Lower leg skin (tissue), 4 donors: ENCODE measurements around the gene MEIOB. TPM values are rescaled to one million over a fixed set of nuclear protein-coding genes. Genes with fewer than 3 reads are reported as not detected.

Experiments
- DNase-seq, 2 donors: peaks; one replicate each; pipeline ENCODE4 v3.0.0-alpha.2; 2019; ENCODE audit warnings: low spot score in 2 of 2
- H3K4me3 ChIP-seq: fragments of 200-600 bp; sonication (generic); 2 replicates; pipeline ENCODE4 v1.5.1; 2017; ENCODE audit warnings: mild to moderate bottlenecking, low read depth; ENCODE audit not compliant: poor library complexity, severe bottlenecking
- POLR2A ChIP-seq, 2 donors: fragments of 450-650 bp; IDR thresholded peaks; one replicate each; pipeline ENCODE4 v1.6.1; 2016 to 2017; ENCODE audit warnings: antibody characterized with exemption in 2 of 2, mild to moderate bottlenecking in 1 of 2, moderate library complexity in 1 of 2
- WGBS, 2 donors: methylation state at CpG; one replicate each; pipeline ENCODE4 v1.1.5; 2018; 5-methylcytosine and 5-hydroxymethylcytosine counted together
- intact Hi-C: fragments of 100-400 bp; cut with DNase I; formaldehyde crosslinking; loops from one replicate; pipeline ENCODE4 v1.15.0; 2023; ENCODE audit warnings: low total_unique reads
- total RNA-seq, 4 donors: library from RNA; depleted of rRNA; stranded (reverse); fragments of >200 nt; gene quantifications; one replicate each; pipeline ENCODE4 v1.1.0, GENCODE V29; 2016
- TF ChIP-seq, protein P1 (sequence below), 3 donors: fragments of 450-650 bp; IDR thresholded peaks; one replicate each; pipeline ENCODE4 v1.5.1; 2016; ENCODE audit warnings: antibody characterized with exemption in 3 of 3, mild to moderate bottlenecking in 3 of 3, moderate library complexity in 2 of 3

MEIOB gene
- total RNA-seq, 4 donors from 2014 or later: 0.42 TPM; not detected in 3

DNA sequence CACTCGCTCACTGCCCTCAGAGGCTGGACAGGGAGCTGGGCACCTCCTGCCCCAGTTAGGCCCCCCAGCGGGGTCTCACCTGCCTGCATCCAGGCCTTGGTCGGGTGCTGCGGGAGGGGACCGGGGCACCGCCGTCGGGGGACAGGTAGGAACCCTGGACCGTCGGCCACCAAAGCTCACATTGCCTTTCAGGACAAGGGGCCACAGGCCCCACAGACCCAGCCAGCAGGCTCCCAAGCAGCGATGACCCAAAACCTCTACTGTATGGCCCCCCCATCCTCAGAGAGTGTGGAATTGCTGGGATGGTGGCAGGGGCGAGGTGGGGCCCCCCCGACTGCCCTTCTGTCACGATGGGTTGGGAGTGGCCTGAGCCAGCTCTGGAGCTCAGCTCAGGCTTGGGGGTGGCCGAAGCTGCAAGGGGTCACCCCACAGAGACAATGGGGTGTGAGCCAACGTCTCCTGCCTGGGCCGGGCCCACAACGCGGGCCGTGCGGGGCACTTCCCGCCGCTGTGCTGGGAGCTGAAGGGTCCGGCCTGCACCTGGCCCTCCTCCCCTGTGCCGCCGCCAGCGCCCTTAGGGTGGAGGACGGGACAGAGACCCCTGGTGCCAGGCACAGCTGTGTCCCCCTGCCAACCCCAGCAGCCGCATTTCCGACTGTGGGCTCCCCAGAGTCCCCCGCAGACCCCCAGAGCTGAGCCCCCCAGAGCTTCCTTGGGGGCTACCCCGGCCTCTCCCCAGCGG lies 79.0 kb downstream of the MEIOB start:
- intact Hi-C loops: no loop called here
- 87 to 88% methylated on average over 18 to 33 of the region's 33 CpGs for WGBS, 2 donors
- H3K4me3 ChIP-seq: no peak overlapping the region
- TF ChIP-seq, protein P1, sequence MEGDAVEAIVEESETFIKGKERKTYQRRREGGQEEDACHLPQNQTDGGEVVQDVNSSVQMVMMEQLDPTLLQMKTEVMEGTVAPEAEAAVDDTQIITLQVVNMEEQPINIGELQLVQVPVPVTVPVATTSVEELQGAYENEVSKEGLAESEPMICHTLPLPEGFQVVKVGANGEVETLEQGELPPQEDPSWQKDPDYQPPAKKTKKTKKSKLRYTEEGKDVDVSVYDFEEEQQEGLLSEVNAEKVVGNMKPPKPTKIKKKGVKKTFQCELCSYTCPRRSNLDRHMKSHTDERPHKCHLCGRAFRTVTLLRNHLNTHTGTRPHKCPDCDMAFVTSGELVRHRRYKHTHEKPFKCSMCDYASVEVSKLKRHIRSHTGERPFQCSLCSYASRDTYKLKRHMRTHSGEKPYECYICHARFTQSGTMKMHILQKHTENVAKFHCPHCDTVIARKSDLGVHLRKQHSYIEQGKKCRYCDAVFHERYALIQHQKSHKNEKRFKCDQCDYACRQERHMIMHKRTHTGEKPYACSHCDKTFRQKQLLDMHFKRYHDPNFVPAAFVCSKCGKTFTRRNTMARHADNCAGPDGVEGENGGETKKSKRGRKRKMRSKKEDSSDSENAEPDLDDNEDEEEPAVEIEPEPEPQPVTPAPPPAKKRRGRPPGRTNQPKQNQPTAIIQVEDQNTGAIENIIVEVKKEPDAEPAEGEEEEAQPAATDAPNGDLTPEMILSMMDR (IDR thresholded peaks at IDR 0.05): no peak
- no peak for TF ChIP-seq POLR2A (IDR thresholded peaks at IDR 0.05)
- no peak for DNase-seq

DNA sequence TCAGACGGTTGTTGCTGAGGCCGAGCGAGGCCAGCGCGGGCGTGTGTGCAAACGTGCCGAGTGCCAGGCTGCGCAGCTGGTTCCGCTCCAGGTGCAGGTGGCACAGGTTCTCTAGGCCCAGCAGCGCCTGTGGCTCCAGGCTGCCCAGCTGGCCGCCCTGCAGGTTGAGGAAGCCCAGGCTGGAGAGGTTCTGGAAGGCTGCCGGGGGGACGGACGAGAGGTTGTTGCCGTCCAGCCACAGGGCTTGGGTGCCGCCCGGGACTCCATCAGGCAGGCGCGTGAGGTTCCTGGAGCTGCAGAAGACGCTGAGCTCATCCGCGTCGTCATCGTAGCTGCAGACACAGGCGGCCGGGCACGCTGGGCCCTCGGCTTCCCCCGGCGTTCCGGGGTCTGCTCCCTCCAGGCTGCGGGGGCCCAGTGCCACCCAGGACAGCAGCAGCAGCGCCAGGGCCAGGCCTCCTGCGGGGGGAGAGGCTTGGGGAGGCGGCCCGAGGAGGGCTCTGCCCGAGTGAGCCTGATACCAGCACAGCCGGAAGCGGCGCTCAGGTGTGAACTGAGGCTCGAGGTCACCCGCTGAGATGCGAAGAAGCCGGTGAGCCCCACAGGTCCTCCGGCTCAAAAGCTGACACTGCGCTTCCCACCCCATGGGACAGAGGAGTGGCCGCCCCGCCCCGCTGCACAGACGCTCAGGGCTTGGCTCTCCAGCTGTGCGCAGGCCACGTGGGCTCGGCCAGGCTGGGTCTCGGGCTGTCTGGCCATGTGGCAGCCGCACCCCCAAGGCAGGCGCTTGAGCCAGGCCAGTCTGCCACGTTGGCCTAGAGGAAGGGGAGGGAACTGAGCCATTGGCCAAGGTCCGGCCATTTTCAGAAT lies 79.8 kb downstream of the MEIOB start:
- WGBS, 2 donors: 89 to 91% methylated on average over 13 to 44 of the region's 59 CpGs
- DNase-seq: no peak
- intact Hi-C loops: no loop called here
- no peak for TF ChIP-seq POLR2A (IDR thresholded peaks at IDR 0.05)
- TF ChIP-seq, protein P1 (IDR thresholded peaks at IDR 0.05): no peak
- no peak overlapping the region for H3K4me3 ChIP-seq

DNA sequence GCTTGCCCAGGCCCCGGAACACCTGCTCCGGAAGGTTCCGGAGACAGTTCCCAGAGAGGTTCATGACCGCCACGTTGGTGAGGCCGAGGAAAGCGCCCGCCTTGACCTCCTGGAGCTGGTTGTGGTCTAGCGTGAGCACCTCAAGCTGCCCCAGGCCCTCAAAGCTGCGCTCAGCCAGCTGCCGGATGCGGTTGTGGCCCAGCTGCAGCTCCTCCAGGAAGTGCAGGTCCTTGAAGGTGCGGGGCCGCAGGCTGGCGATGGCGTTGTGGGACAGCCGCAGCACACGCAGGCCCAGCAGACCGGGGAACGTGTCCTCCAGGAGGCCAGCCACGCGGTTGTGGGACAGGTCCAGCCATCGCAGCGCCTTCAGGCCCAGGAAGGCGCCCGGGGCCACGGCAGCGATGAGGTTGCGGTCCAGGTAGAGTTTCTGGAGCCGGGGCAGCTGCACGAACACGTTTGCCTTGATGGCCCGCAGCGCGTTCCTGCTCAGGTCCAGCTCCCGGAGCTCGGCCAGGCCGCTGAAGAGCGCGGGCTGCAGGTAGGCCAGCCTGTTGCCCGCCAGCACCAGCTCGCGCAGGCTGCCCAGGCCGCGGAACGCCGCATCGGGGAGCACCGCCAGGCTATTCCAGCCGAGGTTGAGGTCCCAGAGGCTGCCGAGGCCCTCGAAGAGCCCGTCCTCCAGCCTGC lies 80.6 kb downstream of the MEIOB start:
- TF ChIP-seq POLR2A (IDR thresholded peaks at IDR 0.05): no peak
- TF ChIP-seq, protein P1 (IDR thresholded peaks at IDR 0.05): no peak
- 95 to 96% methylated on average over 36 to 47 of the region's 53 CpGs for WGBS, 2 donors
- DNase-seq: no peak

DNA sequence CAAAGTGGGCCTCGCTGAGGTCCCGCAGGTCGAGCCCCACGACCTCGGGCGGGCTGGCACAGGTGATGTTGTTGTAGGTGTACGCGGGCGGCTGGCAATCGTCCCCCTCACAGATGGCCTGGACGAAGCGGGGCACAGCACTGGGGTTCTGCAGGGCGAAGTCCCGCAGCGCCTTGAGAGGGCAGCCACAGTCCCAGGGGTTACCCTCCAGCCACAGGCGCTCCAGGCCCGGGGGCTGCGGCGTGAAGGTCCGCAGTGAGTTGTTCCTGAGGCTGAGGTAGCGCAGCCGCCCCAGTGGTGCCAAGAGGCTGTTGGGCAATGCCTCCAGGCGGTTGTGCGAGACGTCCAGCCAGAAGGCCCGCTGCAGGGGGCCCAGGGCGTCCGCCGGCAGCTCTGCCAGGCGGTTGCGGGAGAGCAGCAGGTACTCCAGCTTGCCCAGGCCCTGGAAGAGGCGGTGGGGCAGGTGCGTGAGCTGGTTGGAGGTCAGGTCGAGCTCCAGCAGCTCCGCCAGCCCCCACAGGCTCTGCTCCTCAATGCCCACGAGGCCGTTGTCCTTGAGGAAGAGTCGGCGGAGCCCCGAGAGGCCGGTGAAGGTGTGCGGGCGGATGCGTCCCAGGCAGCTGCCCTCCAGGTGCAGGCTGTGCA lies 81.2 kb downstream of the MEIOB start:
- no peak for TF ChIP-seq POLR2A (IDR thresholded peaks at IDR 0.05)
- DNase-seq: no peak
- no peak overlapping the region for H3K4me3 ChIP-seq
- intact Hi-C loops: no loop called here
- WGBS, 2 donors: 89 to 95% methylated on average over 22 to 38 of the region's 44 CpGs

More for the DNA sequence above, 80.6 kb downstream of the MEIOB start:
- no peak overlapping the region for H3K4me3 ChIP-seq
- intact Hi-C loops: no loop called here

DNA sequence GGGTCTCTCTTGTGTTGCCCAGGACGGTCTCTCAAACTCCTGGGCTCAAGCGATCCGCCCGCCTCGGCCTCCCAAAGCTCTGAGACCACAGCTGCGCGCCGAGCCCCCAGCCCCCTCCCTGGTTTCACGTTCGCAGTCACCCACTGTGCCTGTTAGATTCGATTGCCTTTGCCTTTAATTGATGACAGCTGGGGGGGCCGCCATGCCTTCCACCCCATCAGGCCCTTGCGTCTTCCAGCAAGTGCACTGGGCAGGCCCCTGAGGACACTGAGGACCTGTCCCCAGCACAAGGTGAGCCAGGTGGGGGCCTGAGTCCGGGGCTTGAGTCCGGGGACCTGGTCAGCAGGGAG lies 81.7 kb downstream of the MEIOB start:
- DNase-seq: no peak
- intact Hi-C loops: no loop called here
- 89 to 93% methylated on average over 15 of the region's 15 CpGs for WGBS, 2 donors
- TF ChIP-seq POLR2A (IDR thresholded peaks at IDR 0.05): no peak
- no peak overlapping the region for H3K4me3 ChIP-seq

DNA sequence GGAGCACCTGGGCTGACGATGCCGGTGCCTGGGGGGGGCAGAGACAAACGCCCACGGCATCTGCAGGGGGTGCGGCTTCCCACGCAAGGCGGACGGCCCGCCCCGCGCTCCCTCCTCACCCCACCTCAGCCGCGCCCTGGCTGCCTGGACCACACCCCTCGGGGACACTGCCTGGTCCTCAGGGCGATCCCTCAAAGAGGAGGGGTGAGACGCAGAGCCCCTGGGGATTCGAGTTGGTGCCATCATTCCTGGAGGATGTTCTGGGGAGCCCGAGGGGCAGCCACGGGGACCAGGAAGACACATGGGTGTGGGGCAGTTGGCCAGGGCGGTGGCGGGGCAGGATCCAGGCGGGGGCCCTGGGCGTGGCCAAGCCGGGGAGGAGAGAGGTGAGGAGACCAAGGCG lies 82.3 kb downstream of the MEIOB start:
- 60 to 76% methylated on average over 11 to 25 of the region's 25 CpGs for WGBS, 2 donors
- H3K4me3 ChIP-seq: no peak overlapping the region
- intact Hi-C loops: no loop called here
- peak in 1 of 2 donors; percentile 85 for DNase-seq
- TF ChIP-seq, protein P1 (IDR thresholded peaks at IDR 0.05): no peak
- TF ChIP-seq POLR2A (IDR thresholded peaks at IDR 0.05): no peak
